GM21381 (cell line): ENCODE measurements around the gene RPRM.
"Not testable (repeated sequence)": the region's sequence is repeated elsewhere in the genome, so short reads cannot be mapped to it uniquely, and the experiment has no call there.

Experiments
- ATAC-seq: cut with Tn5 transposase; IDR thresholded peaks from one replicate; pipeline ENCODE4 v1.9.1; 2021; ENCODE audit warnings: mild to moderate bottlenecking, moderate library complexity; ENCODE audit not compliant: unreplicated experiment

RPRM gene

DNA sequence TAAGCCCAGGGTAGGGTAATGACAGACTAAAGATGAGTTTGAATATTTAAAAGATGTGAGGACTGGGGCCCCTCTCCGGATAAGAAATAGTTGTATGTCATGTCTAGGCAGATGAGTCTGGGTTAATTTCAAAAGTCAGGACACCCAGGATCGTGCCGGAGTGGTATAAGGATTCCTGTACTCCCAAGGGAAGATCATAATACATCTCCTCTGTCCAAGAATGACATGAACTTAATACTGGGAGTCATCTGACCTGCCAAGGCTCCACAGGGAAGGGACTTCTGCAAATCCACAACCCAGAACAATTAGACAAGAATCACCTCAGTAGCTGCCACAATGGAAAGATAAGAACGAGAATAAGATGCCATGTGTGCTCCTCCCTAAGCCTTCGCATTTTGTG lies 17.1 kb downstream of the RPRM start:
- ATAC-seq = no peak

DNA sequence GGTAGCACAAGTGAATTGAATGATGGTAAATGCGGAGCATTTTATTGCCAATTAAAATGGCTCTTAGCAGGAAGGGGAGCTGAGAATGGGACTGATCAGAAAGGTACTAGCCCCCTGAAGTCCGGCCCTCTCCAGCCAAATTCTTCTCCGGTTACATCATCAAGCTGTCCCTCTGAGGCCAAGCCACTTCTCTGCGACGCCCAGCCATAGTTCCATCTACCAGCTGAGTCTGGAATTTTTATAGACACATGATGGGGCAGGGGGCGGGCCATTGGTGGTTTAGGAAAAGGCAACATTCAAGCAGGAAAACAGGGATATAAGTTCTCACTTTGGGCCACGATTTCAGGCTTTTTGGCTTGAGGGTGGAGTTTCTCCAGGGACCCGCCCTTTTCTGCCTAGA lies 22.7 kb downstream of the RPRM start:
- no peak for ATAC-seq

DNA sequence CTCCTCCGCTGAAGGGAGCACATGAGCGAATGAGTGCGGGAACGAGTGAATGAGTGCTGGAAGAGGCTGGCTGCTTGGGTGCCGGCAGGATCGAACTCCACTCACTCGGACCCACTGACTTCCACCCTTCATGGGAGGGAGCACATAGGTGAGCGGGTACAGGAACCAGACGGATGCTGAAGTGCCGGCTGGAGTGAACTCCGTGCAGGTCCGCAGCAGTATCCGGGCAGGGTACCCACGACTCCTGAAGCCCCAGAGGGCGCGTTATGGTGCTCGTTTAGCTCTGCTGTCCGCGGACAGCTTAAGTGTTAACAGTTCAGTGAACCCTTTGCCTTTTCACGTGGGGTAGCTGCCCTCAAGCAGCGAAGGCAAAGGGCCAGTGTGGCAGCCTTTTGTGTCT lies 23.2 kb downstream of the RPRM start:
- no peak for ATAC-seq

DNA sequence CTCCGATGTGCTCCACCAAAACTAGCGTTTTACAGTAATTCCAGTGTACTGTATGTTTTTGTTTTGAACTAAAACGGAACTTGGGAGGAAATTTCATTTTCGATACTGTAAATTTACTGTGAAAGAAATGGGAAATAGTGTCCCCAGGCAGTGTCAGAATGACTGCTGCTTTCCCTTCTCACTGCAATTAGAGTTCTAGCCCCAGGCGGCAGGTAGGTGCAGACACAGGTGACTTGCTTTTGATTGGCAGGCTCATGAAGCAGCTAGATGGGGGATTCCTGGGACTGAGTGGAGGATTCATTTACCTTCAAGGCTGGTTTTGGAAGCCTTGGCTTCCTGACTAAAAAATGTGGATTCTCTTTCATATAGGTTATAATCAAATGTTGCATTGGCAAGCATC lies 27.0 kb downstream of the RPRM start:
- no peak for ATAC-seq

DNA sequence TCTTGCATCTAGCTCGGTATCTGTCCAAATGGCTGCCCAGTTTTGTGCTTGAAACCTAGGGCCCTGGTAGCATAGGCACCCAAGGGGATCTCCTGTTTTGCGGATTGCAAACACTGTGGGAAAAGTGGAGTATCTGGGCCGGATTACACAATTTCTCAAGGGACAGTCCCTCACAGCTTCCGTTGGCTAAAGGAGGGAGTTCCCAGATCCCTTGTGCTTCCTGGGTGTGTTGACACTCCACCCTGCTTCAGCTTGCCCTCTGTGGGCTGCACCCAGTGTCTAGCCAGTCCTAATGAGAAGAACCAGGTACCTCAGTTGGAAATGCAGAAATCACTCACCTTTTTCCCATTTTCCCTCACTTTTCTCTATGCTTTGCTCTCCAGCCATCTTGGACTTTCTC lies 35.5 kb downstream of the RPRM start:
- ATAC-seq = no peak

DNA sequence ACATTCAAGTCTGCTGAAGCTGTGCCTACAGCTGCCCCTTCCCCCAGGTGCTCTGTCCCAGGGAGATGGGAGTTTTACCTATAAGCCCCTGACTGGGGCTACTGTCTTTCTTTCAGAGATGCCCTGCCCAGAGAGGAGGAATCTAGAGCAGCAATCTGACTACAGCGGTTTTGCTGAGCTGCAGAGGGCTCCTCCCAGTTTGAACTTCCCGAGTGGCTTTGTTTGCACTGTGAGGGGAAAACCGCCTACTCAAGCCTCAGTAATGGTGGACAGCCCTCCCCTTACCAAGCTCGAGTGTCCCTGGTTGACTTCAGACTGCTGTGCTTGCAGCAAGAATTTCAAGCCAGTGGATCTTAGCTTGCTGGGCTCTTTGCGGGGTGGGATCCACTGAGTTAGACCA lies 35.9 kb downstream of the RPRM start:
- not testable (repeated sequence) for ATAC-seq

DNA sequence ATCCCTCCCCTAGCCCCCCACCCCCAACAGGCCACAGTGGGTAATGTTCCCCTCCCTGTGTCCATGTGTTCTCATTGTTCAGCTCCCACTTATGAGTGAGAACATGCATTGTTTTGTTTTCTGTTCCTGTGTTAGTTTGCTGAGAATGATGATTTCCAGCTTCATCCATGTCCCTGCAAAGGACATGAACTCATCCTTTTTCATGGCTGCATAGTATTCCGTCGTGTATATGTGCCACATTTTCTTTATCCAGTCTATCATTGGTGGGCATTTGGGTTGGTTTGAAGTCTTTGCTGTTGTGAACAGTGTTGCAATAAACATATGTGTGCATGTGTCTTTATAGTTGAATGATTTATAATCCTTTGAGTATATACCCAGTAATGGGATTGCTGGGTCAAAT lies 38.5 kb downstream of the RPRM start:
- ATAC-seq = not testable (repeated sequence)

DNA sequence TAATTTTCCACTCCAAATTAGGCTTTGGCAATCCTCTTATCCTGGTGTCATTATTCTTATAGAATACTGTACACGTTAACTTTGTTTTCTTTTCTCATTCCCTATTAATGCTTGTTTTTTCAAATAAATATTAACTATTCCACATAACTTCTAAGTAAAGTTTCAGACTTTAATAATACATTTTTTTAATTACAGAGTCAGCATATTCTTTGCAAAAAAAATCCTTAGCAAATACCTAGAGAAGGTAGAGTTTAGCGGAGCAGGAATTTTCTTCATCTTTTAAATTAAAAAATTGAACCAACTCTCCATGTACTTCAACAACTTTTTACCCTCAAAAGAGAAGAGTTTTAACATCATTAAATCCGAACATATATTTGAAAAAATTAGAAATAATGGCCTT lies 45.2 kb downstream of the RPRM start:
- ATAC-seq = no peak

DNA sequence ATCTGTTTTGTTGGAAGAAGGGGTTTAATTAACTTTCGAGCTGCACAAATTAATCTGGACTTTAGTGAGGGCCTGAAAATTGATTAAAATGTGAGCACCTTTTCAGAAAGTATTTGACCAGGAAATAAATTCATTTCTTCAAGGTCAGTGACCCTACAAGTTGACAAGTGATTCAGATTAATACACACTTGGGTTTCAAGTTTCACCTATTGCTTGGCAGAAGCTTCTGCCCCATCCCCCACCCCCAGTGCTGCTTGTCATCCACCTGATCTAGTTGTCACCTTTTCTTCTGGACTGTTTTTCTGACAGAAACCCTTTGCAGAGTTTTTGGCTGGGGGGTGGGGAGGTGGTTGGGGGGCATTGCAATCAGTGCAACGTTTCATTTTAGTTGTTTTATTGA lies 46.2 kb downstream of the RPRM start:
- no peak for ATAC-seq

DNA sequence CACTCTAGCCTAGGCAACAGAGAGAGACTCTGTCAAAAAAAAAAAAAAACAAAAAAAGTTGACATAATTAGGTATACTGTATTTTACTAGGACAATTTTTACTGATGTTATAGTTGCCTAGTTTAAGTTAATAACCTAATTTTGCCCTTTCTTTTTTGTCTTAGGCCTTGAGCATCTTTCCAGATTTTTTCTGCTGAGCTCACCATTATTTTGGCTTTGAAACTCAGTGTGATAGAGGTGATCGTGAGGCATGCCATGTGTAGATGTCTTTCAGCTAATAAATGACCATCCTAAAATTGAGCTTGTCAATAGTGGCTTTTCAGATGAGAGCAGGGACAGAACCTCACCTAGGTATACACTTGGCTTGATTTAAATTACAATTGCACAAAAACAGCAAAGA lies 47.4 kb downstream of the RPRM start:
- no peak for ATAC-seq
